NCI-H128 (cell line): ENCODE results near the gene TBC1D17.

Experiments
- DNase-seq: peaks from one replicate; lab custom pipeline; 2025; ENCODE audit not compliant: unreplicated experiment; lab: John Stamatoyannopoulos, UW

Gene TBC1D17

GRCh38 chr19:49847731-49848696 lies 29.5 kb upstream of the TBC1D17 start:
- no peak for DNase-seq

- DNase-seq, result no peak
Measured at GRCh38 chr19:49848938-49849337, 28.6 kb upstream of the TBC1D17 start.

- DNase-seq, result no peak
Measured at GRCh38 chr19:49849433-49850220, 27.9 kb upstream of the TBC1D17 start.

GRCh38 chr19:49850221-49850486 lies 27.3 kb upstream of the TBC1D17 start:
- DNase-seq, result no peak

GRCh38 chr19:49850487-49851342 lies 26.8 kb upstream of the TBC1D17 start, which contains the start of gene PTOV1:
PTOV1 (plus strand) TSS chr19:49851159.
- DNase-seq, result peak; percentile 86

GRCh38 chr19:49851456-49852259 lies 25.8 kb upstream of the TBC1D17 start:
- DNase-seq, result no peak

- DNase-seq, result no peak
Measured at GRCh38 chr19:49852631-49853126, 24.8 kb upstream of the TBC1D17 start.

- DNase-seq, result no peak
Measured at GRCh38 chr19:49853852-49854377, 23.6 kb upstream of the TBC1D17 start.

- DNase-seq, result no peak
Measured at GRCh38 chr19:49854378-49855263, 22.9 kb upstream of the TBC1D17 start.

GRCh38 chr19:49855277-49855675 lies 22.2 kb upstream of the TBC1D17 start:
- no peak for DNase-seq

- no peak for DNase-seq
Measured at GRCh38 chr19:49855676-49856573, 21.6 kb upstream of the TBC1D17 start.

- DNase-seq, result no peak
Measured at GRCh38 chr19:49856574-49857021, 20.9 kb upstream of the TBC1D17 start.

GRCh38 chr19:49857061-49857837 lies 20.3 kb upstream of the TBC1D17 start:
- no peak for DNase-seq

- no peak for DNase-seq
Measured at GRCh38 chr19:49857838-49858087, 19.7 kb upstream of the TBC1D17 start.

- DNase-seq, result no peak
Measured at GRCh38 chr19:49858088-49858985, 19.2 kb upstream of the TBC1D17 start.

- no peak for DNase-seq
Measured at GRCh38 chr19:49859682-49860335, 17.7 kb upstream of the TBC1D17 start.
